ENCODE data around the gene EHF. TPM values are rescaled to one million over a fixed set of nuclear protein-coding genes. Genes with fewer than 3 reads are reported as not detected.

Gene EHF
- polyA plus RNA-seq, 1 of the 3 experiments (the other 2 are of a cell fraction) = not detected

DNA sequence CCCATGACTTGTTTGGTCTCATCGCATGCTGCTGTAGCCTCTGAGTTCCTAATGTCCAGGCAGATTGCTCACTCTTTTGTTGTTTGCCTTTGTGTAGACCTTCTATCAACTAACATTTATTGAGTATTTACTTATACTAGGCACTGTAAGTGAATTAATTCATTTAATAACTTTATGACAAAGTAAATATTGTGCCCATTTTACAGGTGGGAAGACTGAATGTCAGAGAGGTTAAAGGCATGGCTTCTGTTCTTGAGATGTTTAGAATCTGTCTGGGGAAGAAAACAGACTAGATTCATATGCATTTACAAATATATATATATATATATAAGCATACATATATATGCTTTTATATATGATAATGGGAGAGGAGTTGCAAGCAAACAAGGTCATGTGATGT is 27.1 kb downstream of the EHF start:
- CTCF ChIA-PET = interaction anchor here (0.6 to 0.7 kb wide), 2 partner anchors 62 to 120 kb away, joined by 3 read pairs; no protein-coding TSS in a partner anchor
- H3K4me2 ChIP-seq = no peak overlapping the region
- H4K20me1 ChIP-seq (ENCODE audit: insufficient read depth) = no peaks in the 10 kb centered on the region
- H3K4me1 ChIP-seq (ENCODE audit: control insufficient read depth in 1 of 2, insufficient read depth in 2 of 2, low read depth in 1 of 2, low read length in 1 of 2) = no peaks in the 10 kb centered on the region
- TF ChIP-seq TAF1 (IDR thresholded peaks at IDR 0.05; ENCODE audit: borderline replicate concordance, low read depth, low read length) = no peak
- TF ChIP-seq, protein P1, sequence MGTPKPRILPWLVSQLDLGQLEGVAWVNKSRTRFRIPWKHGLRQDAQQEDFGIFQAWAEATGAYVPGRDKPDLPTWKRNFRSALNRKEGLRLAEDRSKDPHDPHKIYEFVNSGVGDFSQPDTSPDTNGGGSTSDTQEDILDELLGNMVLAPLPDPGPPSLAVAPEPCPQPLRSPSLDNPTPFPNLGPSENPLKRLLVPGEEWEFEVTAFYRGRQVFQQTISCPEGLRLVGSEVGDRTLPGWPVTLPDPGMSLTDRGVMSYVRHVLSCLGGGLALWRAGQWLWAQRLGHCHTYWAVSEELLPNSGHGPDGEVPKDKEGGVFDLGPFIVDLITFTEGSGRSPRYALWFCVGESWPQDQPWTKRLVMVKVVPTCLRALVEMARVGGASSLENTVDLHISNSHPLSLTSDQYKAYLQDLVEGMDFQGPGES (IDR thresholded peaks at IDR 0.05; ENCODE audit: low read depth, low read length) = no peak
- no peak for TF ChIP-seq RFX5 (IDR thresholded peaks at IDR 0.05; ENCODE audit: low read length)
- no peak for TF ChIP-seq ELF1 (IDR thresholded peaks at IDR 0.05)
- no peak for TF ChIP-seq MEF2A (IDR thresholded peaks at IDR 0.05; ENCODE audit: borderline replicate concordance, low read depth)
- TF ChIP-seq NRF1 (IDR thresholded peaks at IDR 0.05; ENCODE audit: low read depth, low read length) = no peak
- H2AFZ ChIP-seq (ENCODE audit: low read depth) = no peak overlapping the region
- no peaks in the 10 kb centered on the region for H3K79me2 ChIP-seq (ENCODE audit: insufficient read depth)
- no peaks in the 10 kb centered on the region for H3K36me3 ChIP-seq (replicated peaks in 1 of 2; ENCODE audit: control insufficient read depth in 1 of 2, insufficient read depth in 2 of 2, low read length in 1 of 2)
- no peaks in the 10 kb centered on the region for H3F3A ChIP-seq (replicated peaks; ENCODE audit: insufficient read depth)
- no peaks in the 10 kb centered on the region for H3K9me2 ChIP-seq
- H3K4me3 ChIP-seq (ENCODE audit: low read depth in 2 of 2, low read length in 1 of 2) = no peak overlapping the region
- 100% methylated on average over 1 of the region's 1 CpG for WGBS (ENCODE audit: low lambda C conversion rate)
- no peaks in the 10 kb centered on the region for H3K27me3 ChIP-seq (ENCODE audit: insufficient read depth)
- H3K9ac ChIP-seq = no peak overlapping the region
- POLR2A ChIA-PET = no interaction called here
- H3K27ac ChIP-seq (ENCODE audit: low read depth in 2 of 2, low read length in 1 of 2) = no peak overlapping the region
- H3K9me3 ChIP-seq = no peaks in the 10 kb centered on the region
- no peak for DNase-seq

DNA sequence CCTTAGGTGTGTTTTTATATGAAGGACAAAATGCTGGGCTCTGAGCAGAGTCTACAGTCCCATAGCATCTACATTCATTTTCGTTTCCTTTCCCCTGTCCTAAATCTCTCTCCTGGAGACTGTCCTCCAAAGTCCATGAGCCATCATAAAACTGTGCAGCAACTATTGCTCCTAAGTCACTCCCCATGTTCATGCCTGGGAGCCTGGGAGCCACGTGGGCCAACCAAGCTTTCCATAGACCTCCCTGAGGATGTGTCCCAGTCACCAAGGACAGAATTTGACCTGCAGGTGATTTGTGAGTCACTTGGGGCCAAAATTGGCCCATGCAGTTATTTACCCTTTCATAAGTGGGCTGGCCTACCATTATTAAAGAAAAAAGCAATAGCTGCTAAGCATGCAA is 28.7 kb downstream of the EHF start:
- no peak overlapping the region for H2AFZ ChIP-seq (ENCODE audit: low read depth)
- H3F3A ChIP-seq (replicated peaks; ENCODE audit: insufficient read depth) = no peaks in the 10 kb centered on the region
- TF ChIP-seq GATA2 (CRISPR knock-in tag; IDR thresholded peaks at IDR 0.05) = no peak
- no peak for TF ChIP-seq NRF1 (IDR thresholded peaks at IDR 0.05; ENCODE audit: low read depth, low read length)
- no peak for TF ChIP-seq NFIC (IDR thresholded peaks at IDR 0.05; ENCODE audit: borderline replicate concordance)
- TF ChIP-seq, protein P2, sequence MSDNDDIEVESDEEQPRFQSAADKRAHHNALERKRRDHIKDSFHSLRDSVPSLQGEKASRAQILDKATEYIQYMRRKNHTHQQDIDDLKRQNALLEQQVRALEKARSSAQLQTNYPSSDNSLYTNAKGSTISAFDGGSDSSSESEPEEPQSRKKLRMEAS (IDR thresholded peaks at IDR 0.05; ENCODE audit: low read depth) = no peak
- TF ChIP-seq MEF2A (IDR thresholded peaks at IDR 0.05; ENCODE audit: borderline replicate concordance, low read depth) = no peak
- no peak for TF ChIP-seq YY1 (IDR thresholded peaks at IDR 0.05; ENCODE audit: low read depth)
- no peak for TF ChIP-seq ELF1 (IDR thresholded peaks at IDR 0.05)
- H3K4me2 ChIP-seq = no peak overlapping the region
- H4K20me1 ChIP-seq (ENCODE audit: insufficient read depth) = no peaks in the 10 kb centered on the region
- H3K4me1 ChIP-seq (ENCODE audit: control insufficient read depth in 1 of 2, insufficient read depth in 2 of 2, low read depth in 1 of 2, low read length in 1 of 2) = peaks cover 0 to 7% of the 10 kb centered on the region in 2 experiments; a peak in 1 of 4 replicates
- no peaks in the 10 kb centered on the region for H3K79me2 ChIP-seq (ENCODE audit: insufficient read depth)
- DNase-seq = no peak
- H3K9ac ChIP-seq = no peak overlapping the region
- ChIA-PET POLR2A (no interaction called here), CTCF (interaction anchor here (1.1 to 1.4 kb wide), 2 partner anchors 12 to 63 kb away, joined by 3 read pairs; no protein-coding TSS in a partner anchor)
- no peaks in the 10 kb centered on the region for H3K9me3 ChIP-seq
- H3K27ac ChIP-seq (ENCODE audit: low read depth in 2 of 2, low read length in 1 of 2) = no peak overlapping the region
- WGBS (ENCODE audit: low lambda C conversion rate) = 30% methylated on average over 2 of the region's 2 CpGs
- no peaks in the 10 kb centered on the region for H3K36me3 ChIP-seq (replicated peaks in 1 of 2; ENCODE audit: control insufficient read depth in 1 of 2, insufficient read depth in 2 of 2, low read length in 1 of 2)
- H3K27me3 ChIP-seq (ENCODE audit: insufficient read depth) = no peaks in the 10 kb centered on the region
- no peaks in the 10 kb centered on the region for H3K9me2 ChIP-seq
- no peak overlapping the region for H3K4me3 ChIP-seq (ENCODE audit: low read depth in 2 of 2, low read length in 1 of 2)

DNA sequence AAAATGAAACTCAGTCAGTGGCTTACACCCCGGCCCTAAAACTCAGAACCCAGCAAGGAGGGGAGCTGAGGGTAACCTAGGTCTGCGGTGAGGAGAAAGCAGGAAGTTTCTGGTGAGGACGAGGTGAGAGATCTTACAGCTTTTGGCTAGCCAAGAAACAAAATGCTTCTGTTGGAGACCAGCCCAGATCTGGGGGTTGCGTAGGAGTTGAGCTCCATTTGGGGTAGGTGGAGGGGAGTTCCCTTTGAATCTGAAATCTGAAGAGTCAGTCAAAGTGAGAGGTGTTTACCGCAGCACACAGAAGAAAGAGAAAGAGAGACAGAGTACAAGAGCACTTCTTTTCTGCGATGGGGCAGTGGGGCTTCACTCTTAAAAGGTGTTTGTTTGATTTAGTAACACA is 29.6 kb downstream of the EHF start:
- H4K20me1 ChIP-seq (ENCODE audit: insufficient read depth) = no peaks in the 10 kb centered on the region
- no peaks in the 10 kb centered on the region for H3K9me3 ChIP-seq
- H3K27me3 ChIP-seq (ENCODE audit: insufficient read depth) = no peaks in the 10 kb centered on the region
- 70% methylated on average over 6 of the region's 6 CpGs for WGBS (ENCODE audit: low lambda C conversion rate)
- H3K4me2 ChIP-seq = no peak overlapping the region
- H3F3A ChIP-seq (replicated peaks; ENCODE audit: insufficient read depth) = no peaks in the 10 kb centered on the region
- H3K9ac ChIP-seq = no peak overlapping the region
- H2AFZ ChIP-seq (ENCODE audit: low read depth) = no peak overlapping the region
- TF ChIP-seq SMC3 (IDR thresholded peaks at IDR 0.05; ENCODE audit: low read depth, low read length) (no peak), ELF1 (IDR thresholded peaks at IDR 0.05) (no peak), FOSL2 (IDR thresholded peaks at IDR 0.05; ENCODE audit: borderline replicate concordance, low read depth) (no peak), JUND (IDR thresholded peaks at IDR 0.05) (no peak), GABPA (IDR thresholded peaks at IDR 0.05; ENCODE audit: low read depth) (no peak), SIN3A (IDR thresholded peaks at IDR 0.05; ENCODE audit: borderline replicate concordance, low read depth, low read length) (no peak), NFIC (IDR thresholded peaks at IDR 0.05; ENCODE audit: borderline replicate concordance) (no peak)
- TF ChIP-seq, protein P3, sequence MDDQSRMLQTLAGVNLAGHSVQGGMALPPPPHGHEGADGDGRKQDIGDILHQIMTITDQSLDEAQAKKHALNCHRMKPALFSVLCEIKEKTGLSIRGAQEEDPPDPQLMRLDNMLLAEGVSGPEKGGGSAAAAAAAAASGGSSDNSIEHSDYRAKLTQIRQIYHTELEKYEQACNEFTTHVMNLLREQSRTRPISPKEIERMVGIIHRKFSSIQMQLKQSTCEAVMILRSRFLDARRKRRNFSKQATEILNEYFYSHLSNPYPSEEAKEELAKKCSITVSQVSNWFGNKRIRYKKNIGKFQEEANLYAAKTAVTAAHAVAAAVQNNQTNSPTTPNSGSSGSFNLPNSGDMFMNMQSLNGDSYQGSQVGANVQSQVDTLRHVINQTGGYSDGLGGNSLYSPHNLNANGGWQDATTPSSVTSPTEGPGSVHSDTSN (IDR thresholded peaks at IDR 0.05) = no peak
- TF ChIP-seq, protein P2 (IDR thresholded peaks at IDR 0.05; ENCODE audit: low read depth) = no peak
- TF ChIP-seq, protein P4, sequence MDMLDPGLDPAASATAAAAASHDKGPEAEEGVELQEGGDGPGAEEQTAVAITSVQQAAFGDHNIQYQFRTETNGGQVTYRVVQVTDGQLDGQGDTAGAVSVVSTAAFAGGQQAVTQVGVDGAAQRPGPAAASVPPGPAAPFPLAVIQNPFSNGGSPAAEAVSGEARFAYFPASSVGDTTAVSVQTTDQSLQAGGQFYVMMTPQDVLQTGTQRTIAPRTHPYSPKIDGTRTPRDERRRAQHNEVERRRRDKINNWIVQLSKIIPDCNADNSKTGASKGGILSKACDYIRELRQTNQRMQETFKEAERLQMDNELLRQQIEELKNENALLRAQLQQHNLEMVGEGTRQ (IDR thresholded peaks at IDR 0.05; ENCODE audit: borderline replicate concordance, low read depth, low read length) = no peak
- H3K27ac ChIP-seq (ENCODE audit: low read depth in 2 of 2, low read length in 1 of 2) = no peak overlapping the region
- ChIA-PET POLR2A (no interaction called here), CTCF (interaction anchor here (1.4 kb wide), 1 partner anchor 13 kb away, joined by 3 read pairs; no protein-coding TSS in a partner anchor)
- no peaks in the 10 kb centered on the region for H3K79me2 ChIP-seq (ENCODE audit: insufficient read depth)
- peaks cover 0 to 12% of the 10 kb centered on the region in 2 experiments; a peak in 1 of 4 replicates for H3K4me1 ChIP-seq (ENCODE audit: control insufficient read depth in 1 of 2, insufficient read depth in 2 of 2, low read depth in 1 of 2, low read length in 1 of 2)
- no peaks in the 10 kb centered on the region for H3K36me3 ChIP-seq (replicated peaks in 1 of 2; ENCODE audit: control insufficient read depth in 1 of 2, insufficient read depth in 2 of 2, low read length in 1 of 2)
- no peak overlapping the region for H3K4me3 ChIP-seq (ENCODE audit: low read depth in 2 of 2, low read length in 1 of 2)
- DNase-seq = no peak
- H3K9me2 ChIP-seq = no peaks in the 10 kb centered on the region

All from SK-N-SH (cell line).